Uterus (tissue), 2 donors: Measurements from ENCODE around the gene HIRA.

ENCODE experiments used
- POLR2A ChIP-seq, 2 donors: fragments of 450-650 bp; IDR thresholded peaks; one replicate each; pipeline ENCODE4 v1.6.1; 2016; ENCODE audit warnings: antibody characterized with exemption in 2 of 2, mild to moderate bottlenecking in 1 of 2, moderate library complexity in 1 of 2
- TF ChIP-seq, protein P1 (sequence below), 4 experiments: fragments of 200-600 bp in 2 of 4; fragments of 450-650 bp in 2 of 4; sonication (generic) in 2 of 4; IDR thresholded peaks; one replicate each; pipeline ENCODE4 v1.5.1; 2016 to 2019; ENCODE audit warnings: antibody characterized with exemption in 4 of 4, mild to moderate bottlenecking in 2 of 4, moderate library complexity in 1 of 4

DNA sequence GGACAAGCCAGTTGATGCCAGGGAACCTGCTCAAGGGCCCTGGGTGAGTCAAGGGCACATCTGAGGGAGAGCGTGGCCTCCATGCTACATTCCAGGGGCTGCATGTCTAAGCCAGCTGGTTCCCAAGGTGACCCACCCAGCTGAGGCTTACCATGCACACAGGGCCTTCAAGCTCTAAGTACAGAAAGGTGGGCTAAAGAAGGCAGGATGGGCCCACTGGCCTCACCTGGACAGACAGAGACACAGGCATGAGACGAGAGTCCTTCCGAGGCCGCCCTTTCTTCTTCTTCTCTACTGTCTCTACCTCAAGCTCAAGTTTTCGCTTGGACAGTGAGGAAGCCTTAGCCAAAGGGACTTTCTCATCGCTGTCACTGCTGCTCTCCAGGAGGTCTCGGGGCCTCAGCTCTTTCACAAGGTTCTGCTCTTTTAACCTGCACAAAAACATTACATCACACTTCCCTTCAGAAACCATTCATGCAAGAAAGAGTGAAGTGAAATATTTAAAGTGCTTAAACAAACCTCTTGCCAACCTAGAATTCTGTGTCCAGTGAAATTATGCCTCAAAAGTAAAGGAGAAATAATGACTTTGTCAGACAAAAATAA lies 69.9 kb downstream of the HIRA start:
- TF ChIP-seq, protein P1, sequence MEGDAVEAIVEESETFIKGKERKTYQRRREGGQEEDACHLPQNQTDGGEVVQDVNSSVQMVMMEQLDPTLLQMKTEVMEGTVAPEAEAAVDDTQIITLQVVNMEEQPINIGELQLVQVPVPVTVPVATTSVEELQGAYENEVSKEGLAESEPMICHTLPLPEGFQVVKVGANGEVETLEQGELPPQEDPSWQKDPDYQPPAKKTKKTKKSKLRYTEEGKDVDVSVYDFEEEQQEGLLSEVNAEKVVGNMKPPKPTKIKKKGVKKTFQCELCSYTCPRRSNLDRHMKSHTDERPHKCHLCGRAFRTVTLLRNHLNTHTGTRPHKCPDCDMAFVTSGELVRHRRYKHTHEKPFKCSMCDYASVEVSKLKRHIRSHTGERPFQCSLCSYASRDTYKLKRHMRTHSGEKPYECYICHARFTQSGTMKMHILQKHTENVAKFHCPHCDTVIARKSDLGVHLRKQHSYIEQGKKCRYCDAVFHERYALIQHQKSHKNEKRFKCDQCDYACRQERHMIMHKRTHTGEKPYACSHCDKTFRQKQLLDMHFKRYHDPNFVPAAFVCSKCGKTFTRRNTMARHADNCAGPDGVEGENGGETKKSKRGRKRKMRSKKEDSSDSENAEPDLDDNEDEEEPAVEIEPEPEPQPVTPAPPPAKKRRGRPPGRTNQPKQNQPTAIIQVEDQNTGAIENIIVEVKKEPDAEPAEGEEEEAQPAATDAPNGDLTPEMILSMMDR (IDR thresholded peaks at IDR 0.05) = no peak
- TF ChIP-seq POLR2A (IDR thresholded peaks at IDR 0.05) = no peak
